ENCODE data around the gene SPAG7. TPM values are rescaled to one million over a fixed set of nuclear protein-coding genes. Genes with fewer than 3 reads are reported as not detected.

The SPAG7 gene
- total and polyA plus RNA-seq, 4 donors: 18.6 to 66.3 (median 26.0) TPM

DNA sequence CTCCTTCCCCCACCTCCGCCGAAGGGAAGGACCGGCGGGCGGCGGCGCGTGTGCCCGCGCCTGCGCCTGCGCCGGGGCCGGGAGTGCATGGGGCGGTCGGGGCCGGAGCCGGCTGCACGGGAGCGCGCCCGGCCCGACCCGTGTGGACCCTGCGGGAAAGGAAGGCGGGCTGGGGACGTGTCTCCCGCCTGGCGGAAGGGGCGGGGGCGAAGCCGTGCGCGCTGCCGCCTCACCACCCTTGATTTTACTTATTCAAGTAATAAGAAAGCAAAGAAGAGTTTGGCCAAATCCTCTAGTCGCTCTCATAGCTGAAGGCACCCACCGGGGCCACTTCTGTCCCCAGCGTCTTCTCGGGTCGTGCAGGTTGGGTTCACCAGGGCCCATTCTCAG is 18.7 kb downstream of the SPAG7 start:
- Histone ChIP-seq H3K4me3 (ENCODE audit: low read depth in 1 of 3, low read length in 3 of 3) (peak overlapping the region; percentile 66 to 96 (median 91)), H3K27me3 (ENCODE audit: control insufficient read depth in 4 of 4, insufficient read depth in 4 of 4, low read length in 3 of 4) (no peaks in the 10 kb centered on the region), H3K9me3 (ENCODE audit: control insufficient read depth in 4 of 4, low read length in 3 of 4) (no peaks in the 10 kb centered on the region), H3K4me1 (ENCODE audit: control insufficient read depth in 4 of 4, insufficient read depth in 4 of 4, low read length in 3 of 4) (peaks cover 8 to 59% (median 45%) of the 10 kb centered on the region in 4 donors), H3K27ac (ENCODE audit: low read depth in 1 of 2, low read length in 2 of 2) (peak overlapping the region; percentile 95 to 96), H3K9ac (ENCODE audit: low read depth in 1 of 2, low read length in 2 of 2) (peak overlapping the region; percentile 51 to 85), H3K36me3 (ENCODE audit: control insufficient read depth in 4 of 4, insufficient read depth in 3 of 4, low read depth in 1 of 4, low read length in 3 of 4) (peaks cover 3 to 12% (median 7%) of the 10 kb centered on the region in 4 donors)
- TF ChIP-seq FOXA2 (IDR thresholded peaks at IDR 0.05) (no peak), JUND (IDR thresholded peaks at IDR 0.05) (no peak), GABPA (IDR thresholded peaks at IDR 0.05 in 1 of 2, conservative IDR thresholded peaks at IDR 0.05 in 1 of 2) (no peak), TAF1 (conservative IDR thresholded peaks at IDR 0.05) (no peak), SP1 (IDR thresholded peaks at IDR 0.05) (no peak), RXRA (IDR thresholded peaks at IDR 0.05) (no peak), YY1 (IDR thresholded peaks at IDR 0.05) (no peak), RAD21 (IDR thresholded peaks at IDR 0.05) (no peak), NR2F2 (IDR thresholded peaks at IDR 0.05) (no peak), HNF4G (IDR thresholded peaks at IDR 0.05) (no peak), EGR1 (IDR thresholded peaks at IDR 0.05; ENCODE audit: low read depth in 2 of 2) (no peak), HNF4A (conservative IDR thresholded peaks at IDR 0.05) (no peak), FOXA1 (IDR thresholded peaks at IDR 0.05) (no peak)
- TF ChIP-seq, protein P1, sequence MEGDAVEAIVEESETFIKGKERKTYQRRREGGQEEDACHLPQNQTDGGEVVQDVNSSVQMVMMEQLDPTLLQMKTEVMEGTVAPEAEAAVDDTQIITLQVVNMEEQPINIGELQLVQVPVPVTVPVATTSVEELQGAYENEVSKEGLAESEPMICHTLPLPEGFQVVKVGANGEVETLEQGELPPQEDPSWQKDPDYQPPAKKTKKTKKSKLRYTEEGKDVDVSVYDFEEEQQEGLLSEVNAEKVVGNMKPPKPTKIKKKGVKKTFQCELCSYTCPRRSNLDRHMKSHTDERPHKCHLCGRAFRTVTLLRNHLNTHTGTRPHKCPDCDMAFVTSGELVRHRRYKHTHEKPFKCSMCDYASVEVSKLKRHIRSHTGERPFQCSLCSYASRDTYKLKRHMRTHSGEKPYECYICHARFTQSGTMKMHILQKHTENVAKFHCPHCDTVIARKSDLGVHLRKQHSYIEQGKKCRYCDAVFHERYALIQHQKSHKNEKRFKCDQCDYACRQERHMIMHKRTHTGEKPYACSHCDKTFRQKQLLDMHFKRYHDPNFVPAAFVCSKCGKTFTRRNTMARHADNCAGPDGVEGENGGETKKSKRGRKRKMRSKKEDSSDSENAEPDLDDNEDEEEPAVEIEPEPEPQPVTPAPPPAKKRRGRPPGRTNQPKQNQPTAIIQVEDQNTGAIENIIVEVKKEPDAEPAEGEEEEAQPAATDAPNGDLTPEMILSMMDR (IDR thresholded peaks at IDR 0.05; ENCODE audit: low read depth, low read length, missing input control): no peak
- TF ChIP-seq, protein P2, sequence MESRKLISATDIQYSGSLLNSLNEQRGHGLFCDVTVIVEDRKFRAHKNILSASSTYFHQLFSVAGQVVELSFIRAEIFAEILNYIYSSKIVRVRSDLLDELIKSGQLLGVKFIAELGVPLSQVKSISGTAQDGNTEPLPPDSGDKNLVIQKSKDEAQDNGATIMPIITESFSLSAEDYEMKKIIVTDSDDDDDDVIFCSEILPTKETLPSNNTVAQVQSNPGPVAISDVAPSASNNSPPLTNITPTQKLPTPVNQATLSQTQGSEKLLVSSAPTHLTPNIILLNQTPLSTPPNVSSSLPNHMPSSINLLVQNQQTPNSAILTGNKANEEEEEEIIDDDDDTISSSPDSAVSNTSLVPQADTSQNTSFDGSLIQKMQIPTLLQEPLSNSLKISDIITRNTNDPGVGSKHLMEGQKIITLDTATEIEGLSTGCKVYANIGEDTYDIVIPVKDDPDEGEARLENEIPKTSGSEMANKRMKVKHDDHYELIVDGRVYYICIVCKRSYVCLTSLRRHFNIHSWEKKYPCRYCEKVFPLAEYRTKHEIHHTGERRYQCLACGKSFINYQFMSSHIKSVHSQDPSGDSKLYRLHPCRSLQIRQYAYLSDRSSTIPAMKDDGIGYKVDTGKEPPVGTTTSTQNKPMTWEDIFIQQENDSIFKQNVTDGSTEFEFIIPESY (IDR thresholded peaks at IDR 0.05): no peak
- TF ChIP-seq, protein P3, sequence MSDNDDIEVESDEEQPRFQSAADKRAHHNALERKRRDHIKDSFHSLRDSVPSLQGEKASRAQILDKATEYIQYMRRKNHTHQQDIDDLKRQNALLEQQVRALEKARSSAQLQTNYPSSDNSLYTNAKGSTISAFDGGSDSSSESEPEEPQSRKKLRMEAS (IDR thresholded peaks at IDR 0.05): no peak
- whole genome bisulfite sequencing: under 1% methylated on average over 40 of the region's 40 CpGs
- peak; percentile 78 for DNase-seq (ENCODE audit: low spot score)

- H3K4me3 ChIP-seq (ENCODE audit: low read depth in 1 of 3, low read length in 3 of 3): peak within 1 kb of the TSS; percentile 90 to 96 (median 91)
- H3K9ac ChIP-seq (ENCODE audit: low read depth in 1 of 2, low read length in 2 of 2): peak within 1 kb of the TSS; percentile 87 to 91
- H3K27me3 ChIP-seq (ENCODE audit: control insufficient read depth in 4 of 4, insufficient read depth in 4 of 4, low read length in 3 of 4): no peaks in the 10 kb centered on the region
- DNase-seq (ENCODE audit: low spot score): peak; percentile 91
- peaks cover 4 to 15% (median 9%) of the 10 kb centered on the region in 4 donors for H3K36me3 ChIP-seq (ENCODE audit: control insufficient read depth in 4 of 4, insufficient read depth in 3 of 4, low read depth in 1 of 4, low read length in 3 of 4)
- H3K9me3 ChIP-seq (ENCODE audit: control insufficient read depth in 4 of 4, low read length in 3 of 4): no peaks in the 10 kb centered on the region
- H3K4me1 ChIP-seq (ENCODE audit: control insufficient read depth in 4 of 4, insufficient read depth in 4 of 4, low read length in 3 of 4): peaks cover 8 to 59% (median 46%) of the 10 kb centered on the region in 4 donors
- H3K27ac ChIP-seq (ENCODE audit: low read depth in 1 of 2, low read length in 2 of 2): peak within 1 kb of the TSS; percentile 95 to 96
- WGBS: under 1% methylated on average over 59 of the region's 59 CpGs
- TF ChIP-seq RXRA (IDR thresholded peaks at IDR 0.05) (peak in 1 of 2 donors; percentile 46), FOXA1 (IDR thresholded peaks at IDR 0.05) (no peak), HNF4G (IDR thresholded peaks at IDR 0.05) (no peak), GABPA (IDR thresholded peaks at IDR 0.05 in 1 of 2, conservative IDR thresholded peaks at IDR 0.05 in 1 of 2) (peak; percentile 7 to 43), SP1 (IDR thresholded peaks at IDR 0.05) (peak; percentile 85), EGR1 (IDR thresholded peaks at IDR 0.05; ENCODE audit: low read depth in 2 of 2) (peak; percentile 44 to 52), TAF1 (conservative IDR thresholded peaks at IDR 0.05) (peak; percentile 54), FOXA2 (IDR thresholded peaks at IDR 0.05) (no peak), YY1 (IDR thresholded peaks at IDR 0.05) (peak; percentile 32)
- TF ChIP-seq, protein P1 (IDR thresholded peaks at IDR 0.05; ENCODE audit: low read depth, low read length, missing input control): no peak
- TF ChIP-seq, protein P4, sequence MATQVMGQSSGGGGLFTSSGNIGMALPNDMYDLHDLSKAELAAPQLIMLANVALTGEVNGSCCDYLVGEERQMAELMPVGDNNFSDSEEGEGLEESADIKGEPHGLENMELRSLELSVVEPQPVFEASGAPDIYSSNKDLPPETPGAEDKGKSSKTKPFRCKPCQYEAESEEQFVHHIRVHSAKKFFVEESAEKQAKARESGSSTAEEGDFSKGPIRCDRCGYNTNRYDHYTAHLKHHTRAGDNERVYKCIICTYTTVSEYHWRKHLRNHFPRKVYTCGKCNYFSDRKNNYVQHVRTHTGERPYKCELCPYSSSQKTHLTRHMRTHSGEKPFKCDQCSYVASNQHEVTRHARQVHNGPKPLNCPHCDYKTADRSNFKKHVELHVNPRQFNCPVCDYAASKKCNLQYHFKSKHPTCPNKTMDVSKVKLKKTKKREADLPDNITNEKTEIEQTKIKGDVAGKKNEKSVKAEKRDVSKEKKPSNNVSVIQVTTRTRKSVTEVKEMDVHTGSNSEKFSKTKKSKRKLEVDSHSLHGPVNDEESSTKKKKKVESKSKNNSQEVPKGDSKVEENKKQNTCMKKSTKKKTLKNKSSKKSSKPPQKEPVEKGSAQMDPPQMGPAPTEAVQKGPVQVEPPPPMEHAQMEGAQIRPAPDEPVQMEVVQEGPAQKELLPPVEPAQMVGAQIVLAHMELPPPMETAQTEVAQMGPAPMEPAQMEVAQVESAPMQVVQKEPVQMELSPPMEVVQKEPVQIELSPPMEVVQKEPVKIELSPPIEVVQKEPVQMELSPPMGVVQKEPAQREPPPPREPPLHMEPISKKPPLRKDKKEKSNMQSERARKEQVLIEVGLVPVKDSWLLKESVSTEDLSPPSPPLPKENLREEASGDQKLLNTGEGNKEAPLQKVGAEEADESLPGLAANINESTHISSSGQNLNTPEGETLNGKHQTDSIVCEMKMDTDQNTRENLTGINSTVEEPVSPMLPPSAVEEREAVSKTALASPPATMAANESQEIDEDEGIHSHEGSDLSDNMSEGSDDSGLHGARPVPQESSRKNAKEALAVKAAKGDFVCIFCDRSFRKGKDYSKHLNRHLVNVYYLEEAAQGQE (IDR thresholded peaks at IDR 0.05): peak; percentile 21
- TF ChIP-seq, protein P2 (IDR thresholded peaks at IDR 0.05): peak; percentile 76
- TF ChIP-seq, protein P3 (IDR thresholded peaks at IDR 0.05): no peak
Measured at GRCh38 chr17:4948166-4948930, 19.3 kb downstream of the SPAG7 start, which contains the start of gene PFN1. PFN1 (minus strand) TSS chr17:4948530; CDS start chr17:4948394, 136 bp downstream.
